ENCODE results near the gene ALKBH2. TPM values are rescaled to one million over a fixed set of nuclear protein-coding genes. Genes with fewer than 3 reads are reported as not detected.

ALKBH2 gene
- 9.9 and 20.7 TPM in 2 replicates for total RNA-seq (ENCODE audit: low replicate concordance)

DNA sequence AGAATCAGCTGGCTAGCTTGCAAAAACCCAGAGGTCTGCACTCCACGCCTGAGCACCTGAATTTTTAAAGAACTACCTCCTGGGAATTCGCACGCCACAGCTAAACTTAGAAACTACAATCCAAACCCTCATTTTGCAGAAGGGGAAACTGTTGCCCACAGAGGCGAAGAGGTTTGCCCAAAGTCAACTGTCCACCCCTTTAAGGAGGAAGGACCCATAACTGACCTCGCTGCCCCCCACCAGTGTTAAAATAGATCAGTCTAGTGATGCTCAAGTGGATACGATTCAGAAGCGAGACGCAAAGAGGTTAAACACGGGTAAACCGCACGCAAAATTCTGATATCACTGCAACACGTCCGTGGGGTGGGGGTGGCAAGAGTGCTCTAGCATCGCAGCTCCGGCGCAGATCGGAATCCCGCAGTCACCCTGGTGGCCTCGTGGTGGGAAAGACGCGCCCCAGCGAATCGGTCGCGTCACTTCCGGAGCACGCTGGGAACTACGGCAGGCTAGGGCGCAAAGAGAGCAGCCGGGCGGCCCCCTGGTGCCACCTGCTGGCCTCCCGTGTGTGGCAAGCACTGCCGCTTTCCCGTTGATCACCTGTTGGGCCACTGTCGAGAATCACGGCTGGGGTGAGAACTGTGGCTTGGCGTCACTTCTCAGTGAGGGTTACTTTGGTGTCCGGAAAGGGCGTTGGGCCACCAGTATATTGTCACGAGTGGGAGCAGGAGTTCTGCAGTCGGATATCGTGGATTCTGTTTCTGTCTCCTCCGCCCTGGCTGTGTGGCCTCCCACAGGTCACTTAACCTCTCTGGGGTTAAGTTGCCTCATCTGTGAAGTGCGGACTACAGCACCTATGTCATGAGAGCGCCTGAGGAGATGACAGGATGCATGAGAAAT lies at the start of gene ALKBH2:
ALKBH2 (minus strand) TSS at position 451 of the 897 bp plus-strand sequence. CDS start 686 bp downstream, outside the sequence.
- H3K4me3 ChIP-seq (ENCODE audit: low read depth, low read length): peak within 1 kb of the TSS; percentile 72
- DNase-seq (ENCODE audit: low read depth): peak; percentile 87
- TF ChIP-seq, protein P1, sequence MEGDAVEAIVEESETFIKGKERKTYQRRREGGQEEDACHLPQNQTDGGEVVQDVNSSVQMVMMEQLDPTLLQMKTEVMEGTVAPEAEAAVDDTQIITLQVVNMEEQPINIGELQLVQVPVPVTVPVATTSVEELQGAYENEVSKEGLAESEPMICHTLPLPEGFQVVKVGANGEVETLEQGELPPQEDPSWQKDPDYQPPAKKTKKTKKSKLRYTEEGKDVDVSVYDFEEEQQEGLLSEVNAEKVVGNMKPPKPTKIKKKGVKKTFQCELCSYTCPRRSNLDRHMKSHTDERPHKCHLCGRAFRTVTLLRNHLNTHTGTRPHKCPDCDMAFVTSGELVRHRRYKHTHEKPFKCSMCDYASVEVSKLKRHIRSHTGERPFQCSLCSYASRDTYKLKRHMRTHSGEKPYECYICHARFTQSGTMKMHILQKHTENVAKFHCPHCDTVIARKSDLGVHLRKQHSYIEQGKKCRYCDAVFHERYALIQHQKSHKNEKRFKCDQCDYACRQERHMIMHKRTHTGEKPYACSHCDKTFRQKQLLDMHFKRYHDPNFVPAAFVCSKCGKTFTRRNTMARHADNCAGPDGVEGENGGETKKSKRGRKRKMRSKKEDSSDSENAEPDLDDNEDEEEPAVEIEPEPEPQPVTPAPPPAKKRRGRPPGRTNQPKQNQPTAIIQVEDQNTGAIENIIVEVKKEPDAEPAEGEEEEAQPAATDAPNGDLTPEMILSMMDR (IDR thresholded peaks at IDR 0.05; ENCODE audit: insufficient read depth, low read length): peak; percentile 99

DNA sequence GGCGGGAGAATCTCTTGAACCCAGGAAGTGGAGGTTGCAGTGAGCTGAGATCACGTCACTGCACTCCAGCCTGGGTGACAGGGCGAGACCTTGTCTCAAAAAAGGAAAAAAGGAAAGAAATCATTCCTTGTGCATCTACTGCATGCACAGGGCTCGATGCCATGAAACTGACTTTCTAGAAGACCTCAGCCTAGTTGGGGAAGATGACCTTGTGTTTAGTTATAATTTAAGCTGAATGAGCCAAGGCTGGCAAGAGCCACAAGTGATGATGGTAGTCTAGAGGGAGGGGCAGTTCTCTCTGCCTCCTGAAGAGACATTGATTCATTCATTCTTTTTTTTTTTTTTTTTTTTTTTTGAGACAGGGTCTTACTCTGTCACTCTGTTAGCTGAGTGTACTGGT lies 47.3 kb upstream of the ALKBH2 start:
- no peak for DNase-seq (ENCODE audit: low read depth)
- no peak overlapping the region for H3K4me3 ChIP-seq (ENCODE audit: low read depth, low read length)
- TF ChIP-seq, protein P1 (IDR thresholded peaks at IDR 0.05; ENCODE audit: insufficient read depth, low read length): no peak

DNA sequence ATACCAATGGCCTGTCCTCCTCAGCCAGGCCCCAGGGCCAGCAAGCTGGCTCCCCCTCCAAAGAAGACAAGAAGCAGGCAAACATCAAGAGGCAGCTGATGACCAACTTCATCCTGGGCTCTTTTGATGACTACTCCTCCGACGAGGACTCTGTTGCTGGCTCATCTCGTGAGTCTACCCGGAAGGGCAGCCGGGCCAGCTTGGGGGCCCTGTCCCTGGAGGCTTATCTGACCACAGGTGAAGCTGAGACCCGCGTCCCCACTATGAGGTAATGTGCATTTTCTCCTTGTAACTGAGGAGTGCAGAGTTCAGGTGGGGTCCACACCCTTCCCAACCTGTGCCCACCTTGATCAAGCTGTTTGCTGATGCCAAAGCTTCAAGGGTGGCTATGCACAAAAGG lies 46.5 kb upstream of the ALKBH2 start:
- no peak overlapping the region for H3K4me3 ChIP-seq (ENCODE audit: low read depth, low read length)
- TF ChIP-seq, protein P1 (IDR thresholded peaks at IDR 0.05; ENCODE audit: insufficient read depth, low read length): no peak
- no peak for DNase-seq (ENCODE audit: low read depth)

DNA sequence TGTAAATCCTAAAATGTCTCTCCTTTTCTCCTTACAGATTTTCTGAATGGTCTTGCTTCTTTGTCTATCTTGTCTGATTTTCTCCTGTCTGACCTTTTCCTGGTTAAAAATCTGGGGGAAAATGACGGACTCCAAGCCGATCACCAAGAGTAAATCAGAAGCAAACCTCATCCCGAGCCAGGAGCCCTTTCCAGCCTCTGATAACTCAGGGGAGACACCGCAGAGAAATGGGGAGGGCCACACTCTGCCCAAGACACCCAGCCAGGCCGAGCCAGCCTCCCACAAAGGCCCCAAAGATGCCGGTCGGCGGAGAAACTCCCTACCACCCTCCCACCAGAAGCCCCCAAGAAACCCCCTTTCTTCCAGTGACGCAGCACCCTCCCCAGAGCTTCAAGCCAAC lies 46.1 kb upstream of the ALKBH2 start:
- DNase-seq (ENCODE audit: low read depth): no peak
- H3K4me3 ChIP-seq (ENCODE audit: low read depth, low read length): no peak overlapping the region
- TF ChIP-seq, protein P1 (IDR thresholded peaks at IDR 0.05; ENCODE audit: insufficient read depth, low read length): no peak

DNA sequence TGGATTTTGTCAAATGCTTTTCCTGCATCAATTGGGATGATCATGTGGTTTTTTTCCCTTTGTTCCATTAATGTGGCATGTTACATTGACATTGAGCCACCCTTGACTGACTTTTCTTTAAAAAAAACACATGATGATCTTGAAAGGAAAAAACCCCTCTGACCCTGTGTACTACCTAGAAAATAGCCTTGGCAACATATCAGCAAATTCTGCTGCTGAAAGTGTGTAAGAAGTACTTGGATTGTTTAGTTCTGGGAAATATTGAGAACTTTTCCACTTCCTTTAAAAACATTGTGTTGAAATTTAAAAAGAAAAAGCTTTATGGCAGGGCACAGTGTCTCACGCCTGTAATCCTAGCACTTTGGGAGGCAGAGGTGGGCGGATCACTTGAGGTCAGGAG lies 43.8 kb upstream of the ALKBH2 start:
- H3K4me3 ChIP-seq (ENCODE audit: low read depth, low read length): no peak overlapping the region
- DNase-seq (ENCODE audit: low read depth): no peak
- TF ChIP-seq, protein P1 (IDR thresholded peaks at IDR 0.05; ENCODE audit: insufficient read depth, low read length): no peak

DNA sequence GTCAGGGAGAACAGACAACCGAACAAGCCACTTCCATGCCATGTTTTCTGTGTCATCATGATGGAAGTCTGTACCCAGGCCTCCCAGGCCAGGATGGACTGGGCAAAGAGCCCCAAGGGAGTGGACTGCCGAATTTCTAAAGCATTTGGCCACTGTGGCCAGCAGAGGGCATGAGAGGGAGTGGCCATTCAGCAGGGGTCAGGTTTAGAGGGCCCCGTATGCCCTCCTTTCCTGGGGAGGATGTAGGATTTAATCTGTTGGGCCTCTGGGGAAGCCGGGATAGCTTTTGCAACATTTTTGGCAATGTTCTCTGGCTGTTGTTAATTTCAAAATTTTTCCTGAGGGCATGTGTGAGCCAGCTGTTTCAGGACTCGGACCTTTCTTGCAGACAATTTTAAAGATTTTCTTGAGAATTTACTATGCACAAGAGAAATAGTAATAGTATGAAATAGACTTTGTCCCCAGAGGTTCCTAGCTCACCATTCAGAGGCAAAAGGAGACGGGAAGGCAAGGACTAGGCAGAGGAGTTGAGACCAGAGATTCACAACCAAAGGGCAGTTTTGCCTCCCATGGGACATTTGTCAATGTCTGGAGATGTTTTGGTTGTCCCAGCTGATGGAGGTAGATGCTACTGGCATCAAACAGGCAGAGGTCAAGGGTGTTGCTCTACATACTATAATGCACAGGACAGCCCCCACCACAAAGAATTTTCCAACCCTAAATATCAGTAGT lies 41.1 kb upstream of the ALKBH2 start:
- TF ChIP-seq, protein P1 (IDR thresholded peaks at IDR 0.05; ENCODE audit: insufficient read depth, low read length): peak; percentile 64
- peak; percentile 64 for DNase-seq (ENCODE audit: low read depth)
- H3K4me3 ChIP-seq (ENCODE audit: low read depth, low read length): no peak overlapping the region
